ENCODE results near the gene SMOC1. TPM values are rescaled to one million over a fixed set of nuclear protein-coding genes. Genes with fewer than 3 reads are reported as not detected.
A peak's percentile ranks its signal among the peaks of the same experiment; 100 is the strongest.

Gene SMOC1
- total RNA-seq, 4 donors from 2014 or later: 0.60 to 5.8 (median 1.2) TPM

GRCh38 chr14:70067810-70068209 lies 188.6 kb downstream of the SMOC1 start:
- no peak for DNase-seq (ENCODE audit: low spot score)
- no peak for ATAC-seq (ENCODE audit: low FRiP score)
- TF ChIP-seq CTCF (IDR thresholded peaks at IDR 0.05): no peak

GRCh38 chr14:70069186-70069585 lies 190.0 kb downstream of the SMOC1 start:
- ATAC-seq (ENCODE audit: low FRiP score): no peak

GRCh38 chr14:70073924-70074566 lies 194.8 kb downstream of the SMOC1 start:
- no peak for ATAC-seq (ENCODE audit: low FRiP score)
- peak in 1 of 3 donors; percentile 52 for TF ChIP-seq CTCF (IDR thresholded peaks at IDR 0.05)
- peak; percentile 38 for DNase-seq (ENCODE audit: low spot score)

More at GRCh38 chr14:70069186-70069585, 190.0 kb downstream of the SMOC1 start:
- DNase-seq (ENCODE audit: low spot score): no peak
- no peak for TF ChIP-seq CTCF (IDR thresholded peaks at IDR 0.05)

GRCh38 chr14:70077005-70077404 lies 197.8 kb downstream of the SMOC1 start:
- DNase-seq (ENCODE audit: low spot score) (no peak), ATAC-seq (ENCODE audit: low FRiP score) (no peak)
- TF ChIP-seq CTCF (IDR thresholded peaks at IDR 0.05): no peak

- ATAC-seq (ENCODE audit: low FRiP score) (no peak), DNase-seq (ENCODE audit: low spot score) (no peak)
- no peak for TF ChIP-seq CTCF (IDR thresholded peaks at IDR 0.05)
These were observed 198.5 kb downstream of the SMOC1 start for GRCh38 chr14:70077720-70078119.

GRCh38 chr14:70078329-70078728 lies 199.1 kb downstream of the SMOC1 start:
- no peak for DNase-seq (ENCODE audit: low spot score)
- TF ChIP-seq CTCF (IDR thresholded peaks at IDR 0.05): no peak
- no peak for ATAC-seq (ENCODE audit: low FRiP score)

- ATAC-seq (ENCODE audit: low FRiP score) (no peak), DNase-seq (ENCODE audit: low spot score) (no peak)
- TF ChIP-seq CTCF (IDR thresholded peaks at IDR 0.05): no peak
These were observed 200.9 kb downstream of the SMOC1 start for GRCh38 chr14:70080076-70080475.
